GM15510 (cell line): ENCODE data around the gene BIN2.

Experiments
- POLR2A ChIP-seq: IDR thresholded peaks from 3 replicates; pipeline ENCODE4 v1.6.1; 2011; ENCODE audit warnings: borderline replicate concordance; ENCODE audit not compliant: insufficient read length; ENCODE audit errors: extremely low read depth

Gene BIN2

GRCh38 chr12:51281202-51281924, 42.6 kb downstream of the BIN2 start:
- TF ChIP-seq POLR2A, result no peak

GRCh38 chr12:51275088-51275487, 48.9 kb downstream of the BIN2 start:
- no peak for TF ChIP-seq POLR2A

DNA sequence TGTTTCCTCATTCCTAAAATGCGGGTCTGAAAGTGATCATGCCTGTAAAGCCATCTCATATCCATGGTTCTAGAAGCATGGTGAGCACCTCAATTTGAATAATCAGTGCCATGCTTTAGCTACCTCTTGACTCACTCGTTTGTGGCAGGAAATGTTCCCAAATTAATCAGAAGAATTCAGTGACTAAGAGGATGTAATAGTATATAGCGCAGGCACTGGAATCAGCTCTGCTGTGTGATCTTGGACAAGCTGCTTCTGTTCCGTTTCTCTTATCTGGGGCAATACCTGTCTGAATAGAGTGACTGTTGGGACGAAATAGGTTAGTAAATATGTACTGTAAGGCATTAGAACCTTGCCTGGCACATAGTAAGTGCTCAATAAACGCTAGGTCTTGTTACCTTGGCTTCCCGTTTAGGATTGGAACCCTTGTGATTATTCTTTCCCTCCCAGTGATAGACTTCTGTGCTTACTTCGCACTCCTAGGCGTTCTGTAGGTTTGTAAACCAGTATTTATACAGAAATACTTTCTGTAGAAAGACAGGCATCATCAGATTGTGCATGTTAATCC, 52.9 kb downstream of the BIN2 start:
- no peak for TF ChIP-seq POLR2A

DNA sequence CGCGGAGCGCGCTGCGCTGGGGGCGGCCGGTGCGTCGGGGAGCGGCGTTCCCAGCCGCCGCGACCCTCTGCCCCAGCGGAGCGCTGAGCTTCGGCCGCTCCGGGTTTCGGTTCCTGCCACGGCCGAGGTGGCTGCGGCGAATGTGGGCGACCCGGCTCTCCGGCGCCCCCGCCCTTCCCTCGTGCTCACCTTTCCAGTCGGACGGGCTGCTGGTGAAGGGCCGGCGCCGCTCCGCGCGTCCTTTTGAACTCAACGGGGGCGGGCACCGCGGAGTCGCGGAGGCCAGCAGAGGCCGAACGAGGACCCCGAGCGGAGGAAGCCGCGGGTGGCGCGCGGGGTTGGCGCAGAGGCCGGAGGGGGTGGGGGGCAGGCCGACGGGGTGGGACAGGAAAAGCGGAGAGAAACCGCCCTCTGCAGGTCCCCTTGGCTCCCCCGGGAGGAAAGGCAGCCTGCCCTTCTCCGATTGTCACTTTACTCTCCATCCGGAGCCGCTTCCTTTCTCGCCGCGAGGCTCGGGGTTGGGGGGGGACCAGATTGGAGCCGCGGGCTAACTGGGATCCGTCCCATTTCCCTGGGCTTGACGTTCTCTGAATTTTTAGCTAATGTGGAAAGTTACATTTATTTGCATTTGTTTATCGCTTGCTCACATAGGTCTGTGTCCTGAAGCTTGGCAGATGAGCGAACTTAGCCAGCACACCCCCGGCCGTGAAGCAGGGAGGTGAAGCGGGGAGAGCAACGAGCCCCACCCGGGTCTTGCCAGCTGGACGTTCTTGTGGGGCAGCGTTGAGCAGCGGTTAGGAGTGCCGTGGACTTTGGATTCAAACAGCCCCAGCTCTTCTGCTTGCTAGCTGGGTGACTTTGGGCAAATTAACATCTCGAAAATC, 53.7 kb downstream of the BIN2 start, which contains the start of gene SMAGP:
Gene SMAGP, minus strand, starts transcription at position 349 of the 884 bp plus-strand sequence. CDS start 1,137 bp downstream, outside the sequence.
- TF ChIP-seq POLR2A, result no peak

- TF ChIP-seq POLR2A, result no peak
Measured at GRCh38 chr12:51269174-51270066, 54.6 kb downstream of the BIN2 start.

GRCh38 chr12:51265024-51265423, 59.0 kb downstream of the BIN2 start:
- TF ChIP-seq POLR2A, result no peak

DNA sequence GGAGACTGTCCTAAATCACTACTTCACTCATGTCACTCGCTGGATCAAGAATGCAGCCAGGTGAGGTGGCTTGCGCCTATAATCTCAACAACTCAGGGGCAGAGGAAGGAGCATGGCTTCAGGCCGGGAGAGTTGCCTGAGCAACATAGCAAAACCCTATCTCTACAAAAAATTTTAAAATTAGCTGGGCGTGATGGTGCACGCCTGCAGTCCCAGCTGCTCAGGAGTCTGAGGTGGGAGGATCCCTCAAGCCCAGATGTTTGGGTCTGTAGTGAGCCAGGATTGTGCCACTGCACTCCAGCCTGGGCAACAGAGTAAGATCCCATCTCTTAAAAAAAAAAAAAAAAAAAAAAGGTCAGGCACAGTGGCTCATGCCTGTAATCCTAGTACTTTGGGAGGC, 59.7 kb downstream of the BIN2 start:
- no peak for TF ChIP-seq POLR2A

DNA sequence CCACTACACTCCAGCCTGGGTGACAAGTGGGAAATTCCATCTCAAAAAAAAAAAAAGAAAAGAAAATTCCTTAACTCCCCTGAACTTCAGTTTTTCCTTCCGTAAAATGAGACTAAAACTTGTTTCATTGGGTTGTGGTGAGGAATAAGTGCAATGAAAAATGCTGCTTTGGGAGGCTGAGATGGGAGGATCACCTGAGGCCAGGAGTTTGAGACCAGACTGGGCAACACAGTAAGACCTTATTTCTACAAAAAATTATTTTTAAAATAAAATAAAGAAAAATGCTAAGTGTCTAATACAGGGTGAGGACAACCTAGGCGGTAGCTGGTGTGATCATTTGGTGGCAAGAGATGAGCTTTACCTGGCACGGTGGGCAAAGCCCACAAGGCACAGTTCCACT, 60.6 kb downstream of the BIN2 start:
- TF ChIP-seq POLR2A, result no peak

DNA sequence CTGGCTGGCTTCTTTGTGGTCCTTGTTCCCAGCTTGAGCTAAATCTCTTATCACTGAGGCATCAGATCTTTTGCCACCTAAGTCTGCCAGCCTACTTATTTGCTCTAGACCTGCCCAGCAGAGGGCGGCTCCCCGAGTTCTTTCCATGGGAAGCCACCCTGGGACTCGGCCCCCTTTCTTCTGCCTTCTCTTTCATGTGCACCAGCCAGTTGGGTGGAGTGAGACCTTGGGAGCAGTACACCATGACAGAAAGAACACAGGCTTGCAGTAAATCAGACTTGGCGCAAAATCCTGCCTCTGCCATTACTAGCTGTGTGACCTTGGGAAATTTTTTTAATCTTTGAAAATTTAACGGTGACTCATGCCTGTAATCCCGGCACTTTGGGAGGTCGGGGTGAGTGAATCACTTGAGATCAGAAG, 61.2 kb downstream of the BIN2 start:
- no peak for TF ChIP-seq POLR2A

GRCh38 chr12:51254536-51254935, 69.4 kb downstream of the BIN2 start:
- TF ChIP-seq POLR2A, result no peak

- no peak for TF ChIP-seq POLR2A
Measured at GRCh38 chr12:51253276-51253675, 70.7 kb downstream of the BIN2 start.

- TF ChIP-seq POLR2A, result no peak
Measured at GRCh38 chr12:51247523-51248206, 76.3 kb downstream of the BIN2 start.

GRCh38 chr12:51246254-51246853, 77.6 kb downstream of the BIN2 start:
- no peak for TF ChIP-seq POLR2A
